ENCODE measurements around the gene ZBTB16. TPM values are rescaled to one million over a fixed set of nuclear protein-coding genes. Genes with fewer than 3 reads are reported as not detected.

The ZBTB16 gene
- total and polyA plus RNA-seq, 2 donors (not counting 3 experiments of a cell fraction or from before 2014, with no cell fraction given): 9.8 to 20.3 TPM

DNA sequence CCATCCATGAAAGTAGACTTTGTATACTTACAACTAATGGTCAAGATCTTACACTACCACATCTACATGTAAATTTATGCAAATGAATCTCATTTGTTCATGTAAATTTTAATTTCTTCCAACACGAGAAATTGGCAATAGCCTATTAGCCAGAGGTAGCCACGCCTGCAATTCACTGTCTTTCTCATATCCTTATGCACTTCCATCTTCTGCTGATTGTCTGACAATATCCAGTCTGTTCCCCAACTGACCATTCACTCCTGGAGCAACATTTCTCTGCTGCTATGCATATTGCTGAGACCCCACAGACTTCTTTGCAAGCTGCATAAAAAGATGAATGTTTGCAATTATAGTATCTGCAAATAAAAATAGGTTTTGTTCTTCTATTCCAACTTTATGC lies 239.2 kb downstream of the ZBTB16 start:
- H3K9me3 ChIP-seq (replicated peaks; ENCODE audit: control insufficient read depth, insufficient read depth, low read length): no peaks in the 10 kb centered on the region
- BruUV-seq (replicated peaks): no TSS peak
- H2AFZ ChIP-seq (ENCODE audit: low read depth, low read length): no peak overlapping the region
- H3K4me2 ChIP-seq (ENCODE audit: insufficient read depth, low read length): peak overlapping the region; percentile 93
- FAIRE-seq (no peak), DNase-seq (ENCODE audit: low read depth, low spot score) (no peak)
- H3K9me1 ChIP-seq (replicated peaks; ENCODE audit: control insufficient read depth, extremely low read depth, insufficient read depth, low read length): no peaks in the 10 kb centered on the region
- peak overlapping the region; percentile 100 for H3K9ac ChIP-seq (replicated peaks; ENCODE audit: extremely low read depth, insufficient read depth, low read length)
- dilution Hi-C loops (cut with MboI; ENCODE audit: extremely low pct_ligation_motif_present, low sequenced_read_pairs): no loop called here
- CTCF ChIA-PET: interaction anchor here (1.6 to 2.7 kb wide), 3 partner anchors 9 to 42 kb away, joined by 7 to 8 read pairs (median 8); no protein-coding TSS in a partner anchor
- peaks cover 2 to 4% of the 10 kb centered on the region in 2 experiments for H3K36me3 ChIP-seq (ENCODE audit: control insufficient read depth in 2 of 2, extremely low read depth in 1 of 2, insufficient read depth in 2 of 2, low read length in 2 of 2)
- POLR2A ChIA-PET: interaction anchor here (0.8 kb wide), 1 partner anchor 8 kb away, joined by 4 read pairs; no protein-coding TSS in a partner anchor
- no peaks in the 10 kb centered on the region for H4K20me1 ChIP-seq (replicated peaks; ENCODE audit: control insufficient read depth, extremely low read depth, insufficient read depth, low read length)
- no peak overlapping the region for H3K27ac ChIP-seq (ENCODE audit: insufficient read depth, low read depth, low read length)
- H3K4me1 ChIP-seq (ENCODE audit: control insufficient read depth, extremely low read depth, insufficient read depth, low read length): peaks cover 51% of the 10 kb centered on the region
- no peaks in the 10 kb centered on the region for H3K27me3 ChIP-seq (ENCODE audit: control insufficient read depth in 2 of 2, insufficient read depth in 2 of 2, low read length in 2 of 2)
- peak overlapping the region; percentile 5 to 99 (median 85) for H3K4me3 ChIP-seq (replicated peaks in 1 of 3; ENCODE audit: insufficient read depth in 1 of 3, low read depth in 1 of 3, low read length in 3 of 3)
- H3K79me2 ChIP-seq (ENCODE audit: control insufficient read depth, insufficient read depth, low read length): peaks cover 72% of the 10 kb centered on the region
- TF ChIP-seq, protein P1, sequence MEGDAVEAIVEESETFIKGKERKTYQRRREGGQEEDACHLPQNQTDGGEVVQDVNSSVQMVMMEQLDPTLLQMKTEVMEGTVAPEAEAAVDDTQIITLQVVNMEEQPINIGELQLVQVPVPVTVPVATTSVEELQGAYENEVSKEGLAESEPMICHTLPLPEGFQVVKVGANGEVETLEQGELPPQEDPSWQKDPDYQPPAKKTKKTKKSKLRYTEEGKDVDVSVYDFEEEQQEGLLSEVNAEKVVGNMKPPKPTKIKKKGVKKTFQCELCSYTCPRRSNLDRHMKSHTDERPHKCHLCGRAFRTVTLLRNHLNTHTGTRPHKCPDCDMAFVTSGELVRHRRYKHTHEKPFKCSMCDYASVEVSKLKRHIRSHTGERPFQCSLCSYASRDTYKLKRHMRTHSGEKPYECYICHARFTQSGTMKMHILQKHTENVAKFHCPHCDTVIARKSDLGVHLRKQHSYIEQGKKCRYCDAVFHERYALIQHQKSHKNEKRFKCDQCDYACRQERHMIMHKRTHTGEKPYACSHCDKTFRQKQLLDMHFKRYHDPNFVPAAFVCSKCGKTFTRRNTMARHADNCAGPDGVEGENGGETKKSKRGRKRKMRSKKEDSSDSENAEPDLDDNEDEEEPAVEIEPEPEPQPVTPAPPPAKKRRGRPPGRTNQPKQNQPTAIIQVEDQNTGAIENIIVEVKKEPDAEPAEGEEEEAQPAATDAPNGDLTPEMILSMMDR (IDR thresholded peaks at IDR 0.05; ENCODE audit: extremely low read depth in 1 of 2, insufficient read depth in 1 of 2, low read depth in 1 of 2, low read length in 2 of 2): no peak
- TF ChIP-seq GATA2 (IDR thresholded peaks at IDR 0.05; ENCODE audit: insufficient read depth, insufficient read length, low read depth, low read length): no peak
- no peak for TF ChIP-seq FOS (IDR thresholded peaks at IDR 0.05; ENCODE audit: borderline replicate concordance, insufficient read depth, low read length)
- TF ChIP-seq, protein P2, sequence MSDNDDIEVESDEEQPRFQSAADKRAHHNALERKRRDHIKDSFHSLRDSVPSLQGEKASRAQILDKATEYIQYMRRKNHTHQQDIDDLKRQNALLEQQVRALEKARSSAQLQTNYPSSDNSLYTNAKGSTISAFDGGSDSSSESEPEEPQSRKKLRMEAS (IDR thresholded peaks at IDR 0.05; ENCODE audit: insufficient read depth, insufficient read length): no peak
- no peak for TF ChIP-seq POLR2A (IDR thresholded peaks at IDR 0.05; ENCODE audit: low read depth, low read length)
- no peak for TF ChIP-seq JUN (IDR thresholded peaks at IDR 0.05; ENCODE audit: borderline replicate concordance, insufficient read depth, insufficient read length, low read depth)
- intact Hi-C loops (cut with micrococcal nuclease): no loop called here

Other genes with a start within 250 kb of the ZBTB16 start
- 29.6 and 30.5 TPM in 2 replicates for gene USP28, start 184.1 kb upstream of the ZBTB16 start, total RNA-seq
- gene USP28, start 184.1 kb upstream of the ZBTB16 start, polyA plus RNA-seq: 18.0 and 19.2 TPM in 2 replicates
- gene HTR3B, start 154.9 kb upstream of the ZBTB16 start, total RNA-seq: not detected in 2 replicates
- not detected in 2 replicates for gene HTR3B, start 154.9 kb upstream of the ZBTB16 start, polyA plus RNA-seq
- not detected in 2 replicates for gene HTR3A, start 84.6 kb upstream of the ZBTB16 start, total RNA-seq
- not detected in 2 replicates for gene HTR3A, start 84.6 kb upstream of the ZBTB16 start, polyA plus RNA-seq
- gene NNMT, start 236.7 kb downstream of the ZBTB16 start, total RNA-seq: 300 and 330 TPM in 2 replicates
- 454 and 506 TPM in 2 replicates for gene NNMT, start 236.7 kb downstream of the ZBTB16 start, polyA plus RNA-seq

Data from endothelial cell of umbilical vein (primary cell).